ENCODE measurements around the gene AGO1. TPM values are rescaled to one million over a fixed set of nuclear protein-coding genes. Genes with fewer than 3 reads are reported as not detected.

Gene AGO1
- total RNA-seq, 1 experiment from 2014 or later: 28.9 TPM

DNA sequence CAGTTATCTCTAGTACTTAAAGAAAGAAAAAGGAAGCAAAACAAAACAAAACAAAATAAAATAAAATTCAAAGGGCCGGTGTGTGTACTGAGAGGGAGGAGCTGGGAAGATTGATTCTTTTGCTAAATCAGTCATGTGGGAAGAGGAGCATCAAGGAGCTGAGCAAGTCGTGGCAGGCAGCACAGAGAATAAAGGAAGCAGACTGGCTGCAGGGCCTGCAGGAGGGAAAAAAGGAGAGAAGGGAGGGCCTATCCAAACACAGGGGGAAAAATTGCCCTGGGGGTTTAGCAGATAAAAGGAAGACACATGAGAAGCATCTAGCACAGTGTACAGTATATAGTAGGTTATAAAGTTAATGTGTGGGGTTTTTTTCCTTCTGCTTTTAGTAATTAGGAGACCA lies 47.6 kb upstream of the AGO1 start:
- Histone ChIP-seq H3K4me3 (ENCODE audit: low read depth, low read length) (no peak overlapping the region), H3K27me3 (replicated peaks; ENCODE audit: control insufficient read depth, insufficient read depth, low read length) (no peaks in the 10 kb centered on the region), H3K9me3 (no peaks in the 10 kb centered on the region), H3K4me1 (no peaks in the 10 kb centered on the region), H3K36me3 (ENCODE audit: control insufficient read depth, insufficient read depth, low read length) (no peaks in the 10 kb centered on the region)
- peak in 1 of 2 experiments; percentile 33 for DNase-seq
- ChIA-PET POLR2A (no interaction called here), CTCF (no interaction called here)
- intact Hi-C loops (cut with micrococcal nuclease; ENCODE audit: unreplicated experiment): no loop called here
- no peaks in the 10 kb centered on the region for H3K27me3 Mint-ChIP-seq (ENCODE audit: insufficient read depth, unreplicated experiment)
- no TSS peak for BruUV-seq (replicated peaks)
- no peak overlapping the region for H3K27ac Mint-ChIP-seq (ENCODE audit: unreplicated experiment)
- H3K4me1 Mint-ChIP-seq (ENCODE audit: low read depth, unreplicated experiment): no peaks in the 10 kb centered on the region
- no peaks in the 10 kb centered on the region for H3K9me3 Mint-ChIP-seq (ENCODE audit: unreplicated experiment)
- no peak overlapping the region for H3K4me3 Mint-ChIP-seq (ENCODE audit: unreplicated experiment)
- H3K36me3 Mint-ChIP-seq (ENCODE audit: insufficient read depth, unreplicated experiment): no peaks in the 10 kb centered on the region
- TF ChIP-seq, protein P1, sequence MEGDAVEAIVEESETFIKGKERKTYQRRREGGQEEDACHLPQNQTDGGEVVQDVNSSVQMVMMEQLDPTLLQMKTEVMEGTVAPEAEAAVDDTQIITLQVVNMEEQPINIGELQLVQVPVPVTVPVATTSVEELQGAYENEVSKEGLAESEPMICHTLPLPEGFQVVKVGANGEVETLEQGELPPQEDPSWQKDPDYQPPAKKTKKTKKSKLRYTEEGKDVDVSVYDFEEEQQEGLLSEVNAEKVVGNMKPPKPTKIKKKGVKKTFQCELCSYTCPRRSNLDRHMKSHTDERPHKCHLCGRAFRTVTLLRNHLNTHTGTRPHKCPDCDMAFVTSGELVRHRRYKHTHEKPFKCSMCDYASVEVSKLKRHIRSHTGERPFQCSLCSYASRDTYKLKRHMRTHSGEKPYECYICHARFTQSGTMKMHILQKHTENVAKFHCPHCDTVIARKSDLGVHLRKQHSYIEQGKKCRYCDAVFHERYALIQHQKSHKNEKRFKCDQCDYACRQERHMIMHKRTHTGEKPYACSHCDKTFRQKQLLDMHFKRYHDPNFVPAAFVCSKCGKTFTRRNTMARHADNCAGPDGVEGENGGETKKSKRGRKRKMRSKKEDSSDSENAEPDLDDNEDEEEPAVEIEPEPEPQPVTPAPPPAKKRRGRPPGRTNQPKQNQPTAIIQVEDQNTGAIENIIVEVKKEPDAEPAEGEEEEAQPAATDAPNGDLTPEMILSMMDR (IDR thresholded peaks at IDR 0.05; ENCODE audit: insufficient read depth in 1 of 2, low read depth in 1 of 2, low read length in 1 of 2, severe bottlenecking in 1 of 2, unreplicated experiment in 1 of 2): no peak

DNA sequence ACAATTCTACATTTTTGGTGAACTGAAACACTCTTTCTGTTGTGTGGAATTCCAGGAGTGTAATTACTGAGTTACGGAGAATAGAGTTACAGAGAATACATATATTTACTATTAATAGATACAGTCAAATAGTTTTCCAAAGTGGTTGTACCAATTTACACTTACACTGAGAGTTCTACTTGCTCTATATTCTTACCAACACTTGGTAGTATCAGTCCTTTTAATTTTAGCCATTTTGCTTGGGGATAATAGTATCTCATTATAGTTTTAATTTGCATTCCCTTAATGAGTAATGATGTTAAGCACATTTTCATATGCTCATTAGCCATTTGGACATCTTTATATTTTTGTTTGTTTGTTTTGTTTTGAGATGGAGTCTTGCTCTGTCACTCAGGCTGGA lies 46.3 kb upstream of the AGO1 start:
- TF ChIP-seq, protein P1 (IDR thresholded peaks at IDR 0.05; ENCODE audit: insufficient read depth in 1 of 2, low read depth in 1 of 2, low read length in 1 of 2, severe bottlenecking in 1 of 2, unreplicated experiment in 1 of 2): no peak

GRCh38 chr1:35838693-35839245 lies 44.2 kb upstream of the AGO1 start:
- intact Hi-C loops (cut with micrococcal nuclease; ENCODE audit: unreplicated experiment): no loop called here
- no peaks in the 10 kb centered on the region for H3K9me3 Mint-ChIP-seq (ENCODE audit: unreplicated experiment)
- peaks cover 5% of the 10 kb centered on the region for H3K36me3 Mint-ChIP-seq (ENCODE audit: insufficient read depth, unreplicated experiment)
- Histone ChIP-seq H3K27me3 (replicated peaks; ENCODE audit: control insufficient read depth, insufficient read depth, low read length) (no peaks in the 10 kb centered on the region), H3K36me3 (ENCODE audit: control insufficient read depth, insufficient read depth, low read length) (no peaks in the 10 kb centered on the region), H3K4me1 (no peaks in the 10 kb centered on the region), H3K9me3 (no peaks in the 10 kb centered on the region), H3K4me3 (ENCODE audit: low read depth, low read length) (no peak overlapping the region)
- ChIA-PET POLR2A (no interaction called here), CTCF (no interaction called here)
- H3K27ac Mint-ChIP-seq (ENCODE audit: unreplicated experiment): no peak overlapping the region
- TF ChIP-seq, protein P1 (IDR thresholded peaks at IDR 0.05; ENCODE audit: insufficient read depth in 1 of 2, low read depth in 1 of 2, low read length in 1 of 2, severe bottlenecking in 1 of 2, unreplicated experiment in 1 of 2): no peak
- no peak for DNase-seq
- no peaks in the 10 kb centered on the region for H3K27me3 Mint-ChIP-seq (ENCODE audit: insufficient read depth, unreplicated experiment)
- BruUV-seq (replicated peaks): no TSS peak
- H3K4me3 Mint-ChIP-seq (ENCODE audit: unreplicated experiment): no peak overlapping the region
- no peaks in the 10 kb centered on the region for H3K4me1 Mint-ChIP-seq (ENCODE audit: low read depth, unreplicated experiment)

More for the DNA sequence above, 46.3 kb upstream of the AGO1 start:
- Mint-ChIP-seq H3K9me3 (ENCODE audit: unreplicated experiment) (no peaks in the 10 kb centered on the region), H3K27me3 (ENCODE audit: insufficient read depth, unreplicated experiment) (no peaks in the 10 kb centered on the region), H3K4me3 (ENCODE audit: unreplicated experiment) (no peak overlapping the region), H3K36me3 (ENCODE audit: insufficient read depth, unreplicated experiment) (no peaks in the 10 kb centered on the region), H3K27ac (ENCODE audit: unreplicated experiment) (no peak overlapping the region), H3K4me1 (ENCODE audit: low read depth, unreplicated experiment) (no peaks in the 10 kb centered on the region)
- DNase-seq: no peak
- Histone ChIP-seq H3K4me3 (ENCODE audit: low read depth, low read length) (no peak overlapping the region), H3K4me1 (no peaks in the 10 kb centered on the region), H3K9me3 (no peaks in the 10 kb centered on the region), H3K36me3 (ENCODE audit: control insufficient read depth, insufficient read depth, low read length) (no peaks in the 10 kb centered on the region), H3K27me3 (replicated peaks; ENCODE audit: control insufficient read depth, insufficient read depth, low read length) (no peaks in the 10 kb centered on the region)
- BruUV-seq (replicated peaks): no TSS peak
- ChIA-PET POLR2A (no interaction called here), CTCF (no interaction called here)
- intact Hi-C loops (cut with micrococcal nuclease; ENCODE audit: unreplicated experiment): no loop called here

Measured in Caco-2 (cell line).